TTC549 (cell line): Measurements from ENCODE around the gene LRP1.
A peak's percentile ranks its signal among the peaks of the same experiment; 100 is the strongest.

ENCODE experiments used
- FAIRE-seq: peaks from 2 replicates; lab custom pipeline; 2012; peaks lifted over from hg19 to GRCh38; lab: Jason Lieb, UNC

Gene LRP1

DNA sequence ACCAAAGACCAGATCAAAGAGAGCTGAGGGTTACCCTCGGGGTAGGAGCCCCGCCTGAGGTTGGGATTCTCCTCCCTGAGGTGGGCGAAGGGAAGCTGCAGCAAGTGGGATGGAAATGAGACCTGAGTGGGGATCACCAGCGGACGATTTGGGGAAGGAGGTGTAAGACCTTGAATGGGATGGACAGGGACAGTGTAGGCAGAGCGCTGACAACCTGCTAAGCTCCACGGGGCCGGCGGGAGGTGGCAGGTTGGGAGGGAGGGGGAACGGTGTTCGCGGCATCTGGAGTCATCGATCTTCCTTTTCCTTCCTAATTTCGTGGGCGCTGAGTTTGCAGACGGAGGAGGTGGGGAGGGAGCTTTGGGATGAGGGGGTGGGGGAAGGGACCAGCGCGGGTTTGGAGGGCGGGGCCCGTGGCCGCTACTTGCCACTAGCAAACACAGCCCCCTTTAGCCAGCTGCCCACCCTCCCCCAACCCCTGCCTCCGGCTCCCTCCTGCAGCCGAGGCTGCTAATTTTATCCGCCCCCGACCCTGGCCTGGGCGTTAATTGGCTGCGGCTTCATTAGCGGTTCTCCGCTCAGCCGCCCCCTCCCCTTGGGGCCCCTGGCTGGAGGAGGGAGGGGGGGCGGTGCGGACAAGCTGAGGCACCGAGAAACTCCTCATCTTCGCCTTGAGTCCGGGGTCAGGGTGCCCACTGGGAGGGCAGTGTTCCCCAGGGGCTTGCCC is 98.5 kb downstream of the LRP1 start:
- FAIRE-seq, result no peak

DNA sequence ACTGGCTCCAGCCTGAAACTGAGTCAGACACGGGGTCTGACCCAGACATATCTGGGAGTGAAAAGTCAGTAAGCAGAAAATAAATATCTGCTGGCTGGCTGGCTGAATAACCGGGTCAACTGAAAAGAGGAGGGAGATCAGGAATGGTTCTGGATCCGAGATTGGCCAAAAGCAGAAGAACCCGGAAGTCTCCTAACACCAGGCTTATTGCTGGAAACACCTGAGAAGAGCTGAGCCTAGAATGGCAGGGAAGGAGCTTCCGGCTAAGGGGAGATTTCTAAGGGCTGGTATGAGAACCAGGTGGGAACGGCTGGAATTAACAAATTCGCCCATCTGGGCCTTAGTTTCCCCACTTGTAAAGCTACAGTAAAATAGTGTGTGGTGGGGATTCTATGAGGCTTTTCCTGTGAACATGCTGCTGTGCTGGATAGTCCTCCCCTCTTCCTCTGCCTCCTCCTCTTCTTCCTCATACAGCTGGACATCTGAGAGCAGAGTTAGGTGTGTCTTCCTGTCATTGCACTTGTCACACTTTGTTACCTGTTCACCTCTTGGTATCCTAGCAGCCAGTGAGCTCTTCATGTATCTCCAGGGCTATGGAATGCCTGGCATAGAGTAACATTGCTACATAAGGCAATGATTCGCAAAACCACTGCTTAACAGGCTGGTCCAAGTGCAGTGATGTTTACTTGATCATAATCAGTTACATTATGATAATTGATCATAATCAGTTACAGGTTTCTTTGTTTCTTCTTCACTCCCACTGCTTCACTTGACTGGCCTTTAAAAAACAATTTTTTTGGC is 99.2 kb downstream of the LRP1 start:
- no peak for FAIRE-seq

DNA sequence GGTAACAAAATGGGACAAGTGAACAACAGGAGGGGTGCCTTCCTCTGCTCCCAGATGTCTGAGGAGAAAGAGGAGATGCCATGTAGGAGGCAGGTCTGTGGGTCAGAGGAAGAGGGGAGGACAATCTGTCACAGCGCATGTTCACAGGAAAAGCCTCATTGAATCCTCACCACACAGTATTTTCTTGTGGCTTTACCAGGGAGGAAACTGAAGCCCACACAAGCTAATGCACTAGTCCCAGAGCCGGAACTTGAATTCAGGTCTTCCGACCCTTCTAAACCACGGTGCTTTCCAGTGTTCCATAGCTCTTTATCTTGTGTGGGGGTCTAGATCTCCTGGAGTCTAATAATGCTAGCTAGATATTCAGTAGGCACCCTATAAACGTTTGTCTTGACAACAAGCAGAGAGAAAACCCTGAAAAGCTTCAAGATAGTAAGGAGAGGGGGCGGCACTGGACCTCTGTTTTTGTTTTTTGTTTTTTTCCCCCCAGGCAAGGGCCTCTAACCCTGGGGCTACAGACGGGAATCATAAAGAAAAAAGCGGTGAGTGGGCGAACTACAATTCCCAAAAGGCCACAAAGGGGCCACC is 100.9 kb downstream of the LRP1 start:
- FAIRE-seq, result no peak

DNA sequence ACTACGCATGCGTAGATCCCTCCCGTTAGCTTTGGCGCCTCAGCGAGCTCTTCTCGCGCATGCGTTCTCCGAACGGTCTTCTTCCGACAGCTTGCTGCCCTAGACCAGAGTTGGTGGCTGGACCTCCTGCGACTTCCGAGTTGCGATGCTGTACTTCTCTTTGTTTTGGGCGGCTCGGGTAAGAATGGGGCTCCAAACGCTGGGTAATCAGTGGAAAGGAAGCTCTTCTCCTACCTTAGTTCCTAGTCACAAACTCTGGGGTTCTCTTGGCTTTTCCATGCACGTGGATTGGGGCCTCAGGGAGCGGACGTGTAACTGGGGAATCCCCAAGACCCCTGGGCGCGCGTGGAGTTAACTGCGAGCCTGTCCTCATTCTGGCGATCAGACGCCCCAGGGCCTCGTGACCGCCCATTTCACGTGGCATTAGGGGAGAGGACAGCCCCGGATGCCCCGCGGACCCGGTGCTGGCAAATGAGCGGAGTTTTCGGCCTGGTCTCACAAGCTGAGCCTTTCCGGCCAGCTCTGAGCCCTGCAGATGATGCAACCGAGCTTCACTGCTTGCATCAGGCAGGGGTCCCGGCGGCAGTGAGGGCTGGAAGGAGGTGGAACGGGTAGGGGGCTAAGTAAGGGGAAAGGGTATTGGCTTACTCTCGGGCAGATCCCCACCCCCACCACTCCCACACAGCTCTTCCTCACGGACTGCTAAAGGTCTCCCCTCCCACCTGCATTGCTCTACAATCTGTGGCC is 101.5 kb downstream of the LRP1 start, which contains the start of gene SHMT2:
Gene SHMT2 (plus strand): TSS at position 78 of the 747 bp plus-strand sequence. CDS start 68 bp downstream, at position 146.
- peak; percentile 71 for FAIRE-seq

DNA sequence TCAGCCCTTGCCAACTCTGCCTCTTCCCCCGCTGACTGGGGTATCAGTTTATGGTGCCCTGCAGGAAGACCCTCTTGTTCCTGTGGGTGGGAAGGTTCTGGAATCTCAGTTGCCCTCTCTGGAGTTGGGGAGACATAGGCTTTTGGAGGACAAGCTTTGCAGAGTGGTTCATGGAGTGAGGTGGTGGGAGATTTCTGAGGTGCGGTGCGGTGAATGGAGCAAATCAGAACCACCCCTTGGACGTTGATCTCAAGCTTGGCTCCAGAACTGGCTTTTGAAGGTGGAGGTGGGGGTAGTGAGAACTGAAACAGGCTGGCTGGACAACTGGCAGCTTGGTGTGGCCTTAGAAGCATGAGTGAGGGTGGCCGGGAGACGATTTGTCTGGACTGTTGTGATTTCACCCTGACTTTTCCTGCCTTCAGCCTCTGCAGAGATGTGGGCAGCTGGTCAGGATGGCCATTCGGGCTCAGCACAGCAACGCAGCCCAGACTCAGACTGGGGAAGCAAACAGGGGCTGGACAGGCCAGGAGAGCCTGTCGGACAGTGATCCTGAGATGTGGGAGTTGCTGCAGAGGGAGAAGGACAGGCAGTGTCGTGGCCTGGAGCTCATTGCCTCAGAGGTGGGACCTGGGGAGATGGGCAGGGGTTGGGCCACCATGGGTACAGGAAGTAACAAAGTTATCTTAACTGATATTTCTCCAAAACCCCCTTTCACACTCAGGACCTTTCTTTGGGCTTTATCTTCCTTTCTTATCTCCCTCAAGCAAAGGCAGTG is 102.3 kb downstream of the LRP1 start:
- FAIRE-seq, result no peak

DNA sequence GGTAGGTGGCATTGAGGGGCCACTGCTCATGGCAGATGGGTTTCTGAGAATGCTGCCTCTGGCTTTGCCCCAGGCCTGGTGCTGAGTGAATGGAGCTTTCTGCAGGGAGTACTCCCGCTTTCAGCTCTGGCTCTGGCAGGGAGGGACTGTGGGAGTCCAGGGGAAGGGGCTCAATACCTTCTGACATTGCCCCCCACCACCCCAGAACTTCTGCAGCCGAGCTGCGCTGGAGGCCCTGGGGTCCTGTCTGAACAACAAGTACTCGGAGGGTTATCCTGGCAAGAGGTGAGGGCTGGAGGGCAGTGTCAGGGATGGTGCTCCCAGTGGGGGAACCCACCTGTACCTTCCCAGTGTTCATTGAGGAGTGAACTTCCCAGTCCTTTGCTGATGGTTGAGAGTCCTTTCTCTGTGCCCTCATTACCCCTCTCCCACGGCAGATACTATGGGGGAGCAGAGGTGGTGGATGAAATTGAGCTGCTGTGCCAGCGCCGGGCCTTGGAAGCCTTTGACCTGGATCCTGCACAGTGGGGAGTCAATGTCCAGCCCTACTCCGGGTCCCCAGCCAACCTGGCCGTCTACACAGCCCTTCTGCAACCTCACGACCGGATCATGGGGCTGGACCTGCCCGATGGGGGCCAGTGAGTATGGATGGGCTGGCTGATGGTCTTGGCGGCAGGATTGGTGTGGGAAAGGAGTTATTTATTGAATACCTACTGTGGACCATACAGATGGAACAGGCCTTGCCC is 103.2 kb downstream of the LRP1 start:
- no peak for FAIRE-seq

DNA sequence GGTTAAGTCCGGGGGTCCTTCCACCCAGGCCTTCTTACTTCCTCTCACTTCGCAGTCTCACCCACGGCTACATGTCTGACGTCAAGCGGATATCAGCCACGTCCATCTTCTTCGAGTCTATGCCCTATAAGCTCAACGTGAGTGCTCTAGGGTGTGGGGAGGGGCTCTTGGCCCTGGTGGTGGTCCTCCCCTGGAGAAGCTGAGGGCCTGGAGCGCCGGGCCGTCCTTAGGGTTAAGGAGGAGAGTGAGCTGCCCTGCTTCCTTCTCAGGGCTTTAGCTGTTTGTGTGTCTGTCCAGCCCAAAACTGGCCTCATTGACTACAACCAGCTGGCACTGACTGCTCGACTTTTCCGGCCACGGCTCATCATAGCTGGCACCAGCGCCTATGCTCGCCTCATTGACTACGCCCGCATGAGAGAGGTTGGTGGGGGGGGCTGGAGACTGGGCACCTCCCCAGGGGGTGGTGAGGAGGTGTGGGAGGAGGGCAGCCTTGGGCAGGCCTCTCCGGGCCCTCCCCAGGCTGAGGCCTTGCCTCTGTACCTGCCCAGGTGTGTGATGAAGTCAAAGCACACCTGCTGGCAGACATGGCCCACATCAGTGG is 104.0 kb downstream of the LRP1 start:
- FAIRE-seq, result no peak

DNA sequence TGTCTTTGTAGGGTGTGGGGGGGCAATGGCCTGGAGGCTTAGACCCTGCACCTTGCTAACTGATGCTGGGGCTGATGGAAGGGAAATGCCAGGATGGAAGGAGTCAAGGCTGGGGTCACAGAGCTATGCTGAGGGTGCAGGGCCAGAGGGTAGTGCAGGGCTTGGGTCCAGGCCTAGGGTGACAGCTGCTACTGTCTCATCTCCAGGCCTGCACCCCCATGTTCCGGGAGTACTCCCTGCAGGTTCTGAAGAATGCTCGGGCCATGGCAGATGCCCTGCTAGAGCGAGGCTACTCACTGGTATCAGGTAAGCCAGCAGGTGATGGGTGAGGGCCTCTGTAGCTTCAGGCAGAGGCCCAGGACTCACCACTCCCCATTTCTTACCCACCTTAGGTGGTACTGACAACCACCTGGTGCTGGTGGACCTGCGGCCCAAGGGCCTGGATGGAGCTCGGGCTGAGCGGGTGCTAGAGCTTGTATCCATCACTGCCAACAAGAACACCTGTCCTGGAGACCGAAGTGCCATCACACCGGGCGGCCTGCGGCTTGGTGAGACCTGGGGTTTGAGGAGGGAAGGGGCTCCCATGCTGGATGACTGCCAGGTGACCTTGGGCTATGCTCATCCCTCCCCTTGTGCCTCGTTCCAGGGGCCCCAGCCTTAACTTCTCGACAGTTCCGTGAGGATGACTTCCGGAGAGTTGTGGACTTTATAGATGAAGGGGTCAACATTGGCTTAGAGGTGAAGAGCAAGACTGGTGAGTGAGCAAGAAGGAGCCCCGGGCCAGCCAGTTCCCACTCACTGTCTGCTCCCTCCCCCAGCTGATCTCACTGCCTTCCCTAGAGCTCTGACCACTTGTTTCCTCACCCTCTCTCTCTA is 105.3 kb downstream of the LRP1 start:
- no peak for FAIRE-seq

DNA sequence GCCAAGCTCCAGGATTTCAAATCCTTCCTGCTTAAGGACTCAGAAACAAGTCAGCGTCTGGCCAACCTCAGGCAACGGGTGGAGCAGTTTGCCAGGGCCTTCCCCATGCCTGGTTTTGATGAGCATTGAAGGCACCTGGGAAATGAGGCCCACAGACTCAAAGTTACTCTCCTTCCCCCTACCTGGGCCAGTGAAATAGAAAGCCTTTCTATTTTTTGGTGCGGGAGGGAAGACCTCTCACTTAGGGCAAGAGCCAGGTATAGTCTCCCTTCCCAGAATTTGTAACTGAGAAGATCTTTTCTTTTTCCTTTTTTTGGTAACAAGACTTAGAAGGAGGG is 105.9 kb downstream of the LRP1 start:
- FAIRE-seq, result no peak

DNA sequence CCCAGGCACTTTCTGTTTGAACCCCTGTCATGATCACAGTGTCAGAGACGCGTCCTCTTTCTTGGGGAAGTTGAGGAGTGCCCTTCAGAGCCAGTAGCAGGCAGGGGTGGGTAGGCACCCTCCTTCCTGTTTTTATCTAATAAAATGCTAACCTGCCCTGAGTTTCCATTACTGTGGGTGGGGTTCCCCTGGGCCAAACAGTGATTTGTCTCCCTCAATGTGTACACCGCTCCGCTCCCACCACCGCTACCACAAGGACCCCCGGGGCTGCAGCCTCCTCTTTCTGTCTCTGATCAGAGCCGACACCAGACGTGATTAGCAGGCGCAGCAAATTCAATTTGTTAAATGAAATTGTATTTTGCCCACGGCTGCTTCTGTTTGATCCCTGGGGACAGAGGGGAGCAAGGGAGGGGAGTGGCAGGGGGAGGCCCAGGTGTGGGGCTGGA is 106.3 kb downstream of the LRP1 start:
- FAIRE-seq, result no peak

DNA sequence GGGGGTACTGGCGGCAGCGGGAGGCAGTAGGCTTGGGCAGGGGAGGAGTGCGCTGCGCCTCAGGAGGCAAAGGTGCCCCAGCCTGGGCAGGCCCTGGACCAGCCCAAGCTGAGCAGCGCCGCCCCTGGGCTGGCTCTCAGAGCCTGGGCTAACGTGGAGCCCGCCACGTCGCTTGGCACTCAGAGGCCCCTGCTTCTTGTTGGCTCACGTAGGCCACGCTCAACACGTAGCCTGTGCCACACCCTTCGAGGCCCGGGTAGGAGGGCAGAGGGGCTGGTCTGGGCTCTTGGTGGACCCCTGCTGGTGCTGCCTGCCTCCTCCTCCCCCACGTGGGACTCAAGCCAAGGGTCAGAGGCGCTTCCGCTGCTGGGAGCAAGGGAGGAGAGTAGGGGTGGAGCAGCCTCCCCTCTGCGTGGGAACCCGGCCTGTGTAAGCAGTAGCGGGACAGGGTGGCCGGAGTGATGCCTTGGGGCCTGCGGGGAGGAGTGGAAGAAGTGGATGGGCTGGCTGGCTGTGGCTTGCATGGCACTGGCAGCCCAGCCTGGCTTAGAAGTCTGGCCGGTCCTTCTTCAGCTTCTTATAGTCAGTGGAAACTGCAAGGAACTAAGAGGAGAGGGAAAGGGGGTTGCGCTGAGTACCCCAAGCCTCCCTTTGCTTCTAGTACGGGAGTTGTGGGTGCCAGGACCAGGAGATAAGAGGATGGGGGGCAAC is 106.9 kb downstream of the LRP1 start:
- FAIRE-seq, result no peak

DNA sequence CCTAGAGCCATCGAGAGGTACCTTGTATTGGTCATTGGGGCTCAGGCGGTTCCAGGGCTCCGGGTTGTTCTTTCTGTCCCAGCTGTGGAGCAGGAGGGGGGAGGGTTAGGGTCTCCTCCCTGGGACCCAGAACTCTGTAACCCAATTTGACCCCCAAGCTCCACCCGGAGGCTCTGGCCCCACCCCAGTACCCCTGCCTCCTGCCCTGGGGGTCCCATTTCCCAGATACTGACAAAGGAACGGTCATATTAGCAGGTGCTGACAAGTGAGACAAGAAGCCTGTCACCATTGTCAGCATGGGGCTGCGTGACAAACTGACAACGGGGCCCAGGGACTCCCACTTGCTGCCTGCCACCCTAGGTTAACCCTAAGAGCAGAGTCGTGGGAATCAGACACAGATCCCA is 107.4 kb downstream of the LRP1 start:
- no peak for FAIRE-seq

DNA sequence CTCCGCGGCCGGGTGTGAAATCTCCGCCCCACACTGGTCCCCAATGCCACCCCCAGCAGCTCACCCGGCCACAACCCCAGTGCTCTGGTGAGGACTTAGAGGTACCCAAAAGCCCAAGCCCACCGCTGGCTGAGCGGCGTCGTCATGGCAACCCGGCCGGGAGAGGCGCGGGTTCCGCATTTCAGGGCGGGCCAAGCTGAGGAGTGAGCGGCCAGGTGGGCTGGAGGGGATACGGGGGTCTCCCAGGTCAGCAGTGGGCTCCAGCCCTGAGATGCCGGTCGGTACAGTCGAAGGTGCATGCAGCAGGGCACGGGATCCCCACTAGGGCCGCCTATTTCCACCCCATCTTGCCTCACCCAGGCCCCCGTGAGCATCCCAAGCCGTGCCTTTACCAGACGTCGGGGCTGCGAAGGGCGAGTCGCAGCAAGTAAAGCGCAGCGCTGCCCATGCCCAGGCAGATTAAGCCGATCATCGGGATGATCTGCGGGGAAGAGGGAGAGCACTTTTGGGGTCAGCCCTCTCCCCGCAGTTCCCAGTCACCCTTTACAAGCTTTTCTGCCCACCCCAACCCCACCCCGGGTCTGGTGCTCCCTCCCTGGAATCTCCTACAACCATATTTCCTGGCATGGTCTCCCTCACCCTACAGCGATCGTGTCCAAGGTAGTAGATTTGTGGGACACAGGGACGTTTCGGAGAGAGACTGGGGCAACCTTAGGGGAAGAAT is 108.1 kb downstream of the LRP1 start:
- FAIRE-seq, result no peak

DNA sequence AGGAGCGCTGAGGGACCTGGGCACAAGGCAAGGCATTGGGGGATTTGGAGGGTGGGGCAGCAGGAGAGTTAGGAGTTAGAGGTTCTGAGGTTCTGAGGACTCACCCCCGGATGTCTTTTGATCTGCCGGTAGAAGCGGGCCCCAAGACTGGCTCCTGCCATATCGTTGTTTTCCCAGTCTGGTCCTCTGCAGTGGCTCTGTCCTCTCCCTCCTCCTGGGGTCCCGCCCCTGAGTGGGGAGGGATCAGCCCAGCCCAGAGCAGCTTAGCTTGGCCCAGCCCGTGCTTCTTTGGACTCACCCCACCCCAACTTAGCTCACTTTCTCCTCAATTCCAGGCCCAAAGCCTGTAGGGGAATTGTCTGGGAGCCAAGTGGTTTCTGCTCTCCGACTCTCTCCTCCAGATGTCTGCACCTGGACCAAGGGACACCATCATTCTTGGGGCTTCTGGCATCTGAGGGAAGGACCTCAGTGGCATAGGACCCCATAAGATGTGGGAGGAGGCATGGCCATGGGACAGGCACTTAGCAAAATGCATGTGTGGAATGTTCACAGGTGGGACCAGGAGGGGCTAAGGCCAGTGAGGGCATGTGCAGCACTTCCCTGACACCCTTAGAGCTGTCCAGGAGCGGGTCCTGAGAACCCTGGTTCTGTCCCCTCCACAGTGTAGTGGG is 108.8 kb downstream of the LRP1 start:
- FAIRE-seq, result no peak

DNA sequence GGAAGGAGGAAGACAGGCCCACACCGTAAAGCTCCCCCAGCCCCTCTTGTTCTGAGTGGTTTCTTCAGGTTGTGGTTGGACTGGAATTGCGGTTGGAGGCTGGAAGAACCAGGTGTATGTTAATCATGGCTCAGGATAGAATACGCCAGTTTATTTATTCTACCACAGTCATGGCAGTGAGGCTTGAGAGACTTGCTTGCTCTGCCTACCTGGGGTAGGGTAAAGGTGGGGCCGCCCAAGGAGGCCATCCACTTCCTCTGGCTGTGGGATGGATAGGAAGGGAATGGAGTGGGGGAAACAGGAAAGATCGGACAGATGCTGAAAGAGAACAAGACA is 109.3 kb downstream of the LRP1 start:
- no peak for FAIRE-seq

DNA sequence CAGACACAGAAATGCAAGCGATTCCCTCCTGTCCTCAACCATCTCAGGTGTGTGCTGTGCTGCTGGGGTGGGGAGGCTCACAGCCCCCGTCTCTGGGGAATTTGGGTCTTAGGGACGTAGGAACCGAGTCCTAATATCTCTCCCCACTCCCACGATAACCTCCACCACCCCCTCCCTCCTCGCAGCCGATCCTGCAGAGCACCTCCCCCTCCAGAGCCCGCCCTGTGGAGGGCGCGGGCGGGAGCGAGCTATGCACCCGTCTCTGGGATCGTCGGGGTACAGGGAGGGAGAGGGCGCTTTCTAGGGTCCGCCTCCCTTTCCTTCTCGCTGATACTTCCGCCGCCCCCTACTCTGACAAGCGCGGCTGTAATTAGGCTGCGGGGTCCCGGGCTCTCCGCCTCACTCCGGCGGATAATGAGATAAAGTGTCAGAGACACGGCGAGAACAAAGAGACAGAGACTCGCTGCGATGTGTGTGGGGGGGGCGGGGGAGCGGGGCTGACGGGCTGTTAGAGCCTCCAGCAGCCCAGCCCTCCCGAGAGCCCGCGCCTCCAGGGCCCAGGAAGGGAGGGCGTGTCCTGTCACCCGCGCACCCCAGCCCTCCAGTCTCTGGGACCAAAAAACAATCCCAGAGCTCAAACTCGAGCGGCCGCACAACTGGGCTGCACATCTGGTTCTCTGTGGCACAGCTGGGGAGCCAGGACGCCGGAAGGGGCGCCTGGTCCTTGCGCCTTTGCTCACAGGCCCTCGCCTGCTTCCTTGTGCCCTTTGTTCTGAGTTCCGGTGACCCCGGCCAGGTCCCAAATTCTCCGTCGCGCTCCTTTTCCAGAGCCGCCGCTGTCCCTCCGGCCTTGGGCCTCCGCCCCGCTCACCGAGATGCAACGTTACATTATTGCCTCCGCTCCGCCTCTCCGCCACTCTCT is 109.9 kb downstream of the LRP1 start:
- FAIRE-seq, result no peak
